SK-N-SH treated with all-trans-retinoic acid at 6 μM for 48 hours (cell line): ENCODE measurements around the gene TMEM178B.

ENCODE experiments used
- ATAC-seq: fragments of 200-7000 bp; cut with Tn5 transposase; 3 replicates; pipeline ENCODE4 v1.9.1; 2020; ENCODE audit warnings: mild to moderate bottlenecking, moderate library complexity
- ARNTL ChIP-seq: fragments of 450-650 bp; formaldehyde crosslinking; IDR thresholded peaks from 2 replicates; pipeline ENCODE4 v1.5.0; 2020; ENCODE audit warnings: low read depth, mild to moderate bottlenecking, moderate library complexity, borderline replicate concordance
- BACH2 ChIP-seq: fragments of 250-450 bp; sonication (Bioruptor Pico); IDR thresholded peaks from 2 replicates; pipeline ENCODE4 v1.9.0; 2021; ENCODE audit warnings: mild to moderate bottlenecking, borderline replicate concordance
- CSDC2 ChIP-seq: fragments of 250-450 bp; sonication (Bioruptor Pico); IDR thresholded peaks from 2 replicates; pipeline ENCODE4 v1.5.0; 2020; ENCODE audit warnings: mild to moderate bottlenecking, moderate library complexity
- ESRRG ChIP-seq: fragments of 250-450 bp; sonication (Bioruptor Pico); IDR thresholded peaks from 2 replicates; pipeline ENCODE4 v1.6.1; 2021; ENCODE audit warnings: mild to moderate bottlenecking
- GLIS3 ChIP-seq: fragments of 250-450 bp; sonication (Bioruptor Pico); IDR thresholded peaks from 2 replicates; pipeline ENCODE4 v1.5.0; 2020; ENCODE audit warnings: mild to moderate bottlenecking, moderate library complexity
- ISL1 ChIP-seq: fragments of 250-450 bp; sonication (Bioruptor Pico); IDR thresholded peaks from 2 replicates; pipeline ENCODE4 v2.1.2; 2022; ENCODE audit warnings: mild to moderate bottlenecking, moderate library complexity
- OSR1 ChIP-seq: fragments of 250-450 bp; sonication (Bioruptor Pico); IDR thresholded peaks from 2 replicates; pipeline ENCODE4 v1.8.0; 2022; ENCODE audit warnings: moderate library complexity, mild to moderate bottlenecking, inconsistent platforms
- PPARA ChIP-seq: fragments of 250-450 bp; sonication (Bioruptor Pico); IDR thresholded peaks from 2 replicates; pipeline ENCODE4 v1.5.0; 2020; ENCODE audit warnings: mild to moderate bottlenecking, borderline replicate concordance
- SNAI2 ChIP-seq: fragments of 250-450 bp; sonication (Bioruptor Pico); IDR thresholded peaks from 2 replicates; pipeline ENCODE4 v1.5.0; 2020; ENCODE audit warnings: mild to moderate bottlenecking, moderate library complexity
- TCF4 ChIP-seq: fragments of 250-450 bp; sonication (Bioruptor Pico); IDR thresholded peaks from 2 replicates; pipeline ENCODE4 v1.8.0; 2021; ENCODE audit warnings: mild to moderate bottlenecking, moderate library complexity, borderline replicate concordance
- TOX ChIP-seq: fragments of 250-450 bp; sonication (Bioruptor Pico); IDR thresholded peaks from 2 replicates; pipeline ENCODE4 v1.8.0; 2021; ENCODE audit warnings: mild to moderate bottlenecking, moderate library complexity, borderline replicate concordance
- ZC3H10 ChIP-seq: fragments of 250-450 bp; sonication (Bioruptor Pico); IDR thresholded peaks from 2 replicates; pipeline ENCODE4 v1.5.1; 2021; ENCODE audit warnings: mild to moderate bottlenecking, moderate library complexity
- ZFP3 ChIP-seq: fragments of 250-450 bp; sonication (Bioruptor Pico); IDR thresholded peaks from 2 replicates; pipeline ENCODE4 v1.5.0; 2020; ENCODE audit warnings: mild to moderate bottlenecking, moderate library complexity
- ZFP30 ChIP-seq: fragments of 450-650 bp; formaldehyde crosslinking; IDR thresholded peaks from 2 replicates; pipeline ENCODE4 v1.5.0; 2022; ENCODE audit warnings: mild to moderate bottlenecking, moderate library complexity
- ZNF565 ChIP-seq: fragments of 450-650 bp; formaldehyde crosslinking; conservative IDR thresholded peaks from 2 replicates; pipeline ENCODE4 v1.5.0; 2020; ENCODE audit warnings: low read depth, mild to moderate bottlenecking, moderate library complexity
- ZNF70 ChIP-seq: fragments of 450-650 bp; formaldehyde crosslinking; IDR thresholded peaks from 2 replicates; pipeline ENCODE4 v1.5.0; 2020; ENCODE audit warnings: mild to moderate bottlenecking, moderate library complexity
- ZNF8 ChIP-seq: fragments of 450-650 bp; formaldehyde crosslinking; IDR thresholded peaks from 2 replicates; pipeline ENCODE4 v1.5.0; 2020; ENCODE audit warnings: mild to moderate bottlenecking, moderate library complexity
- TF ChIP-seq, protein P1 (sequence below): fragments of 250-450 bp; sonication (Bioruptor Pico); IDR thresholded peaks from 2 replicates; pipeline ENCODE4 v1.5.1; 2021; ENCODE audit warnings: mild to moderate bottlenecking, moderate library complexity
- TF ChIP-seq, protein P2 (sequence below): fragments of 250-450 bp; sonication (Bioruptor Pico); IDR thresholded peaks from 2 replicates; pipeline ENCODE4 v1.8.0; 2021; ENCODE audit warnings: low read depth, mild to moderate bottlenecking, moderate library complexity, borderline replicate concordance
- TF ChIP-seq, protein P3 (sequence below): fragments of 250-450 bp; sonication (Bioruptor Pico); IDR thresholded peaks from 2 replicates; pipeline ENCODE4 v1.5.1; 2020; ENCODE audit warnings: low read depth, mild to moderate bottlenecking, moderate library complexity
- TF ChIP-seq, protein P4 (sequence below): fragments of 250-450 bp; sonication (Bioruptor Pico); IDR thresholded peaks from 2 replicates; pipeline ENCODE4 v1.8.0; 2020; ENCODE audit warnings: mild to moderate bottlenecking, moderate library complexity, borderline replicate concordance
- TF ChIP-seq, protein P5 (sequence below): fragments of 250-450 bp; sonication (Bioruptor Pico); IDR thresholded peaks from 2 replicates; pipeline ENCODE4 v1.5.0; 2020; ENCODE audit warnings: mild to moderate bottlenecking, moderate library complexity

Gene TMEM178B

DNA sequence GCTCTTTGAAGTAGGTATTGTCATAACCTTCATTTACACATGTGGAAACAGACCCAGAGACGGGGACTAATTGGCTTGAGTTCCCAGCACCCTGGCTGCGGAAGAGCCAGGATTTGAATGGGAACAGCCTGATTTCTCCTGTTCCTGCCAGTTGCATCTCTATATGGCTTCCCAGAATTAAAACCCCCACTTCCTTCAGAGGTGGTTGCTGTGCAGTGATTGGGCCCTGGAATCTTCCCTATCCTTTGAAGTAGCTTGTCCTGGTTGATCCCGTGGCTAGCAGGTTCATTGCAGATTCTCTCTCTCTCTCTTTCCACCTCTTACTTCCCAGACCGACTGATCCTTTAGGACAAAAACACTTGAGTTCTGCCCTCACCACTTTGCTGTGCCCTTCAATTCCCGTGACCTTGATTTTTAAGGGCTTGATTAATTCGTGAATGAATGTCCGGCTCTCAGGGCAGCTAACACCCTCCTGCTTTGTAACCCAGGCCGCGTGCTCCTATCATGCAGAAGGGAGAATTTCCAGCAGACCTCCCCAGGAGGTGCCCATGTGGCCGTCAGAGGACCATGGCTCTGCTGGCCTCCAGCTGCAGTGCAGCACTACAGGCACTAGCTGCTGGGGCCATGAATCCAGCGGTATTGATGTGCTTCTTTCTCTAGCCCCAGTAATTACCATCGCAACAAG, 356.7 kb downstream of the TMEM178B start:
- TF ChIP-seq OSR1 (no peak), ZFP3 (CRISPR knock-in tag) (no peak), ESRRG (no peak), ZNF8 (CRISPR knock-in tag) (no peak), GLIS3 (CRISPR knock-in tag) (no peak), ZNF565 (no peak), CSDC2 (CRISPR knock-in tag) (no peak), ZC3H10 (CRISPR knock-in tag) (no peak), PPARA (no peak), ARNTL (no peak), ZNF70 (CRISPR knock-in tag) (no peak), BACH2 (CRISPR knock-in tag) (no peak), ZFP30 (CRISPR knock-in tag) (no peak)
- TF ChIP-seq, protein P1, sequence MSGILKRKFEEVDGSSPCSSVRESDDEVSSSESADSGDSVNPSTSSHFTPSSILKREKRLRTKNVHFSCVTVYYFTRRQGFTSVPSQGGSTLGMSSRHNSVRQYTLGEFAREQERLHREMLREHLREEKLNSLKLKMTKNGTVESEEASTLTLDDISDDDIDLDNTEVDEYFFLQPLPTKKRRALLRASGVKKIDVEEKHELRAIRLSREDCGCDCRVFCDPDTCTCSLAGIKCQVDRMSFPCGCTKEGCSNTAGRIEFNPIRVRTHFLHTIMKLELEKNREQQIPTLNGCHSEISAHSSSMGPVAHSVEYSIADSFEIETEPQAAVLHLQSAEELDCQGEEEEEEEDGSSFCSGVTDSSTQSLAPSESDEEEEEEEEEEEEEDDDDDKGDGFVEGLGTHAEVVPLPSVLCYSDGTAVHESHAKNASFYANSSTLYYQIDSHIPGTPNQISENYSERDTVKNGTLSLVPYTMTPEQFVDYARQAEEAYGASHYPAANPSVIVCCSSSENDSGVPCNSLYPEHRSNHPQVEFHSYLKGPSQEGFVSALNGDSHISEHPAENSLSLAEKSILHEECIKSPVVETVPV (CRISPR knock-in tag) = no peak
- TF ChIP-seq, protein P2, sequence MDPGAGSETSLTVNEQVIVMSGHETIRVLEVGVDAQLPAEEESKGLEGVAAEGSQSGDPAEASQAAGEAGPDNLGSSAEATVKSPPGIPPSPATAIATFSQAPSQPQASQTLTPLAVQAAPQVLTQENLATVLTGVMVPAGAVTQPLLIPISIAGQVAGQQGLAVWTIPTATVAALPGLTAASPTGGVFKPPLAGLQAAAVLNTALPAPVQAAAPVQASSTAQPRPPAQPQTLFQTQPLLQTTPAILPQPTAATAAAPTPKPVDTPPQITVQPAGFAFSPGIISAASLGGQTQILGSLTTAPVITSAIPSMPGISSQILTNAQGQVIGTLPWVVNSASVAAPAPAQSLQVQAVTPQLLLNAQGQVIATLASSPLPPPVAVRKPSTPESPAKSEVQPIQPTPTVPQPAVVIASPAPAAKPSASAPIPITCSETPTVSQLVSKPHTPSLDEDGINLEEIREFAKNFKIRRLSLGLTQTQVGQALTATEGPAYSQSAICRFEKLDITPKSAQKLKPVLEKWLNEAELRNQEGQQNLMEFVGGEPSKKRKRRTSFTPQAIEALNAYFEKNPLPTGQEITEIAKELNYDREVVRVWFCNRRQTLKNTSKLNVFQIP (CRISPR knock-in tag) = no peak
- TF ChIP-seq, protein P3, sequence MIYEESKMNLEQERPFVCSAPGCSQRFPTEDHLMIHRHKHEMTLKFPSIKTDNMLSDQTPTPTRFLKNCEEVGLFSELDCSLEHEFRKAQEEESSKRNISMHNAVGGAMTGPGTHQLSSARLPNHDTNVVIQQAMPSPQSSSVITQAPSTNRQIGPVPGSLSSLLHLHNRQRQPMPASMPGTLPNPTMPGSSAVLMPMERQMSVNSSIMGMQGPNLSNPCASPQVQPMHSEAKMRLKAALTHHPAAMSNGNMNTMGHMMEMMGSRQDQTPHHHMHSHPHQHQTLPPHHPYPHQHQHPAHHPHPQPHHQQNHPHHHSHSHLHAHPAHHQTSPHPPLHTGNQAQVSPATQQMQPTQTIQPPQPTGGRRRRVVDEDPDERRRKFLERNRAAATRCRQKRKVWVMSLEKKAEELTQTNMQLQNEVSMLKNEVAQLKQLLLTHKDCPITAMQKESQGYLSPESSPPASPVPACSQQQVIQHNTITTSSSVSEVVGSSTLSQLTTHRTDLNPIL (CRISPR knock-in tag) = no peak
- TF ChIP-seq, protein P4, sequence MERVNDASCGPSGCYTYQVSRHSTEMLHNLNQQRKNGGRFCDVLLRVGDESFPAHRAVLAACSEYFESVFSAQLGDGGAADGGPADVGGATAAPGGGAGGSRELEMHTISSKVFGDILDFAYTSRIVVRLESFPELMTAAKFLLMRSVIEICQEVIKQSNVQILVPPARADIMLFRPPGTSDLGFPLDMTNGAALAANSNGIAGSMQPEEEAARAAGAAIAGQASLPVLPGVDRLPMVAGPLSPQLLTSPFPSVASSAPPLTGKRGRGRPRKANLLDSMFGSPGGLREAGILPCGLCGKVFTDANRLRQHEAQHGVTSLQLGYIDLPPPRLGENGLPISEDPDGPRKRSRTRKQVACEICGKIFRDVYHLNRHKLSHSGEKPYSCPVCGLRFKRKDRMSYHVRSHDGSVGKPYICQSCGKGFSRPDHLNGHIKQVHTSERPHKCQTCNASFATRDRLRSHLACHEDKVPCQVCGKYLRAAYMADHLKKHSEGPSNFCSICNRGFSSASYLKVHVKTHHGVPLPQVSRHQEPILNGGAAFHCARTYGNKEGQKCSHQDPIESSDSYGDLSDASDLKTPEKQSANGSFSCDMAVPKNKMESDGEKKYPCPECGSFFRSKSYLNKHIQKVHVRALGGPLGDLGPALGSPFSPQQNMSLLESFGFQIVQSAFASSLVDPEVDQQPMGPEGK (CRISPR knock-in tag) = no peak
- no peak for ATAC-seq

DNA sequence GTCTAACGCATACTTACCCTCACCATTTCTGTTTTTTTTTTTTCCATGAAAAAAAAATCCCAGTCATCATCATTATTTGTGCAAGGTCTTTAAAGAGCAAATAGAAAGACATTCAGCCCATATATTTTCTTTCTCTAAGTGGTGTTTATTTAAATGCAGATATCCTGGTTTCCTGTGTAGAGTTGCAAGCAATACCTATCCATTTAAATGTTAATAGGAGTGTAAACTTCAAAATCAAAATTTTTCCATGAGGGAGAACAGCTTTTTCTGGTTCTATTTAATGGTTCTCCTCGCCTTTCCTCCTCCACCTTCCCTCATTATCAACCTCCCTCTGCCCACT, 357.2 kb downstream of the TMEM178B start:
- TF ChIP-seq, protein P3 (CRISPR knock-in tag) = no peak
- TF ChIP-seq, protein P1 (CRISPR knock-in tag) = no peak
- TF ChIP-seq BACH2 (CRISPR knock-in tag) = no peak
- no peak for TF ChIP-seq OSR1
- TF ChIP-seq GLIS3 (CRISPR knock-in tag) = no peak
- no peak for TF ChIP-seq ESRRG
- no peak for TF ChIP-seq ZC3H10 (CRISPR knock-in tag)
- TF ChIP-seq, protein P4 (CRISPR knock-in tag) = no peak
- no peak for TF ChIP-seq ZNF8 (CRISPR knock-in tag)
- no peak for TF ChIP-seq PPARA
- TF ChIP-seq, protein P5, sequence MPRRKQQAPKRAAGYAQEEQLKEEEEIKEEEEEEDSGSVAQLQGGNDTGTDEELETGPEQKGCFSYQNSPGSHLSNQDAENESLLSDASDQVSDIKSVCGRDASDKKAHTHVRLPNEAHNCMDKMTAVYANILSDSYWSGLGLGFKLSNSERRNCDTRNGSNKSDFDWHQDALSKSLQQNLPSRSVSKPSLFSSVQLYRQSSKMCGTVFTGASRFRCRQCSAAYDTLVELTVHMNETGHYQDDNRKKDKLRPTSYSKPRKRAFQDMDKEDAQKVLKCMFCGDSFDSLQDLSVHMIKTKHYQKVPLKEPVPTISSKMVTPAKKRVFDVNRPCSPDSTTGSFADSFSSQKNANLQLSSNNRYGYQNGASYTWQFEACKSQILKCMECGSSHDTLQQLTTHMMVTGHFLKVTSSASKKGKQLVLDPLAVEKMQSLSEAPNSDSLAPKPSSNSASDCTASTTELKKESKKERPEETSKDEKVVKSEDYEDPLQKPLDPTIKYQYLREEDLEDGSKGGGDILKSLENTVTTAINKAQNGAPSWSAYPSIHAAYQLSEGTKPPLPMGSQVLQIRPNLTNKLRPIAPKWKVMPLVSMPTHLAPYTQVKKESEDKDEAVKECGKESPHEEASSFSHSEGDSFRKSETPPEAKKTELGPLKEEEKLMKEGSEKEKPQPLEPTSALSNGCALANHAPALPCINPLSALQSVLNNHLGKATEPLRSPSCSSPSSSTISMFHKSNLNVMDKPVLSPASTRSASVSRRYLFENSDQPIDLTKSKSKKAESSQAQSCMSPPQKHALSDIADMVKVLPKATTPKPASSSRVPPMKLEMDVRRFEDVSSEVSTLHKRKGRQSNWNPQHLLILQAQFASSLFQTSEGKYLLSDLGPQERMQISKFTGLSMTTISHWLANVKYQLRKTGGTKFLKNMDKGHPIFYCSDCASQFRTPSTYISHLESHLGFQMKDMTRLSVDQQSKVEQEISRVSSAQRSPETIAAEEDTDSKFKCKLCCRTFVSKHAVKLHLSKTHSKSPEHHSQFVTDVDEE (CRISPR knock-in tag) = no peak
- TF ChIP-seq SNAI2 = no peak
- no peak for TF ChIP-seq ZFP3 (CRISPR knock-in tag)
- TF ChIP-seq TOX (CRISPR knock-in tag) = no peak
- TF ChIP-seq TCF4 (CRISPR knock-in tag) = no peak
- no peak for TF ChIP-seq ZNF565
- TF ChIP-seq CSDC2 (CRISPR knock-in tag) = no peak
- TF ChIP-seq, protein P2 (CRISPR knock-in tag) = no peak
- no peak for TF ChIP-seq ISL1 (CRISPR knock-in tag)
- no peak for TF ChIP-seq ZFP30 (CRISPR knock-in tag)
- ATAC-seq = no peak
